SHP77 (cell line): Measurements from ENCODE around the gene LAMB4.
A peak's percentile ranks its signal among the peaks of the same experiment; 100 is the strongest.

Experiments used
- DNase-seq, 2 experiments: peaks; one replicate each; lab custom pipeline; 2025; lab: John Stamatoyannopoulos, UW

Gene LAMB4

GRCh38 chr7:107996072-107996882 is 133.9 kb downstream of the LAMB4 start:
- no peak for DNase-seq

GRCh38 chr7:107995184-107996071 is 134.7 kb downstream of the LAMB4 start:
- no peak for DNase-seq

- no peak for DNase-seq
Observed at GRCh38 chr7:107994421-107995030, 135.6 kb downstream of the LAMB4 start.

- no peak for DNase-seq
Observed at GRCh38 chr7:107993891-107994291, 136.3 kb downstream of the LAMB4 start.

GRCh38 chr7:107989618-107990373 is 140.4 kb downstream of the LAMB4 start:
- DNase-seq, result no peak

GRCh38 chr7:107982918-107983389 is 147.2 kb downstream of the LAMB4 start:
- peak in 1 of 2 experiments; percentile 24 for DNase-seq

GRCh38 chr7:107982042-107982840 is 147.9 kb downstream of the LAMB4 start:
- DNase-seq, result peak in 1 of 2 experiments; percentile 17

GRCh38 chr7:107981466-107981865 is 148.7 kb downstream of the LAMB4 start:
- DNase-seq, result no peak

- no peak for DNase-seq
Observed at GRCh38 chr7:107980671-107981190, 149.4 kb downstream of the LAMB4 start.

- DNase-seq, result no peak
Observed at GRCh38 chr7:107980171-107980570, 150.0 kb downstream of the LAMB4 start.

- DNase-seq, result no peak
Observed at GRCh38 chr7:107978815-107979408, 151.2 kb downstream of the LAMB4 start.

GRCh38 chr7:107977048-107977447 is 153.1 kb downstream of the LAMB4 start:
- no peak for DNase-seq

GRCh38 chr7:107976620-107977019 is 153.5 kb downstream of the LAMB4 start:
- DNase-seq, result no peak

GRCh38 chr7:107975394-107976013 is 154.7 kb downstream of the LAMB4 start:
- DNase-seq, result no peak

GRCh38 chr7:107973861-107974260 is 156.3 kb downstream of the LAMB4 start:
- no peak for DNase-seq
